Umbilical cord (tissue), 2 donors: Measurements from ENCODE around the gene IL22RA1. TPM values are rescaled to one million over a fixed set of nuclear protein-coding genes. Genes with fewer than 3 reads are reported as not detected.

Experiments
- DNase-seq: peaks from one replicate; pipeline ENCODE4 v3.0.0-alpha.2; 2015; ENCODE audit warnings: low spot score
- total RNA-seq: library from RNA; depleted of rRNA; stranded (reverse); fragments of >200 nt; gene quantifications from one replicate; pipeline ENCODE4 v1.2.3, GENCODE V29; 2014; ENCODE audit warnings: low replicate concordance; ENCODE audit not compliant: insufficient read depth

IL22RA1 gene
- total RNA-seq, 1 donor from 2014 or later: 3.1 TPM

DNA sequence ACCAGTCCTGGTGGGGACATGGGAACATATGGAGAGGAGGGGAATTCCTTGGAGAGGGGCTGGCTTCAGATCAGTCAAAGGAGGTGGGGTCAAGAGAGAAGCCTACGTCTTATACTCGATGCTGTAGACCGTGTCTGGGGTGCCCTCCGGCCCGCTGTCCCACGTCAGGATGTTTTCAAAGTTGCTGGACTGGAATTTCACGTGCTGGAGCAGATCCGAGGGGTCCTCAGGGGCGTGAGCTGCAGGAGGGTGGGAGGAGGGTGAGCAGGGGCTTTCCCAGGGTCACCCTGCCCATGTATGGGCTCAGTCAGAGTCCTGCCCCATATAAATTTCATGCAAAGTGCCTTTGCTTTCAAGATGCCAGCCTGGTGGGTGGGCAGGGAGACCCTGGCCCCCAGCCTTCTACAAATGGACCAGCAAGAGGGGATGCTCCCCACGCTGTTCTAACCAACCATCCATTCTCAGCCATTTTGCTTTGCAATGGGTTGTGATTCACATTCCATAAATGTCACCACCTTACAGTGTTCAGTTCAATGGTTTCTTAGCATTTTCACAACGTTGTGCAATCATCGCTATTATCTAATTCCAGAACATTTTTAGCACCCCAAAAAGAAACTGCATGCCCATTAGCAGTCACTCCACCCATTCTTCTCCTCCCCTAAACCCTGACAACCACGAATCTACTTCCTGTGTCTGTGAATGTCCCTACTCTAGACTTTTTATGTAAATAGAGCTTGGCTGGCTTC lies 4.3 kb downstream of the IL22RA1 start:
- no peak for DNase-seq

DNA sequence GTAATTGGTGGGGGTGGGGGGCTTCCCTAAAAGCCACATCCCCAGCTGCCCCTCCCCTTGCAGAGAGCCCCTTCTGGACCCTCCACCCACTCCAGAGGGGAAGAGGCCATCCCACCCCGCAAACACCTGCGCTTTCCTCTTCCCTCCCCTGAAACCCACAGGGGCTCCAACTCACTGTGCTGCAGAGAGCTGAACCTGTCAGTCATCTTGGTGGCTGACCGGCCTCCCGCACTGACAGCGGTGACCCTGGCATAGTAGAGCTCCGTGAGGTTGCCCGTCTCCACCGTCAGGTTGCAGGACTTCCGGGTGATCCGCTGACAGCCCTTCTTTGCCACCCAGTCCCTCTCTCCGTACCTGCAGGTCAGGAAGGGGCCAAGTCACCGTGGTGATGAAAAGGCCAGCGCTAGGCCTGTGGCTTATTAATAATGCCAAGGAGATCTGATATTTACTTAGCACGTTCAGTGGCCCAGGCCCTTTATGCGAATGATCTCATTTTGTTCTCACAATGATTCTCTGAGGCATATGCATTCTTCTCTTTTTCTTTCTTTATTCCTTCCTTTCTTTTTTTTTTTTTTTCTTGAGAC lies 5.9 kb downstream of the IL22RA1 start:
- no peak for DNase-seq

DNA sequence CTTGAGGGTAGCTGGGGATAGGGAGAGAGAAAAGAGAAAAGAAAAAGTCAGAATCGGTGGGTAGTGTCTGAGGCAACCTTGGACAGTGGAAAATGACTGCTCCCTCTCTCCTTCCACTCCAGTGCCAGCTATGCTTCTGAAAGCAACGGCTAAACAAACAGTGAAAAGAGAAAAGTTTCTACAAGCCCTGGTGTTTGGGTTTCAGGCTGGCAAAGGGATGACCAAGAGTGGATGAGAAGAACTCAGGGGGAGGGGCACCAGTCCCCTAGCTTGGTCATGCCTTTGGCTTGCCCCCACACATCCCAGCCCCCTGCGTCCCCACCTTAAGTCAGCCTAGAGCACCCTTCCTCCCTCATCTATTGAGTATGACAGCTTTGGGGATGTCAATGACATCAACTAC lies 8.6 kb downstream of the IL22RA1 start:
- DNase-seq: no peak

- no peak for DNase-seq
Measured at GRCh38 chr1:24133819-24134218, 9.1 kb downstream of the IL22RA1 start.

- DNase-seq: no peak
Measured at GRCh38 chr1:24130385-24130784, 12.6 kb downstream of the IL22RA1 start.

DNA sequence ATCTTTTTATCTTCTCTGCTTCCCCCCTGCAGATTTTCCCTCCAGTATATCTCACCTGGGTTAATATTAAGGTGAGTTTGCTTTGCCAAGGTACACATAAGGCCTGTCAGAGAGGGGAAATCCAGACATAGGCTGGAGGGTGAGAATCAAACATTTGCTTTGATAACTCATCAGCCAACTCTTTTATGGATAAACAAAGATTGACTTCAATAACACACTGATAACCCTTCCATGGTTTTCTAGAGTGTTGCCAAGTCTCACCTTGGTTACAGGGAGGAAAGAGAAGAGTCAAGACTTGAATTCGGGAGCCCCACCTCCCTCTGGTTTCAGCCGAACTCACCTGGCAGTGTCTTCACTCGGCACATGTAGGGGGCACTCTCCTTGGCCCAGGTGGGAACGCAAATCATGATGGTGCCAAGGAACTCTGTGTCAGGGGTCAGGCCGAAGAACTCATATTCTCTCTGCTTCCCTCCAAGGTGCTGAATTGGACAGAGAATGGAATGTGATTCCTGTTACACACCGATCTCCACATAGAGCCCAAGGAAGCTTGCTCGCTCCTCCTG lies 15.1 kb downstream of the IL22RA1 start:
- DNase-seq: no peak

GRCh38 chr1:24127134-24127800 lies 15.7 kb downstream of the IL22RA1 start:
- no peak for DNase-seq

- no peak for DNase-seq
Measured at GRCh38 chr1:24126672-24127023, 16.3 kb downstream of the IL22RA1 start.

- DNase-seq: no peak
Measured at GRCh38 chr1:24126018-24126671, 16.8 kb downstream of the IL22RA1 start.

GRCh38 chr1:24125456-24125855 lies 17.5 kb downstream of the IL22RA1 start:
- DNase-seq: no peak

DNA sequence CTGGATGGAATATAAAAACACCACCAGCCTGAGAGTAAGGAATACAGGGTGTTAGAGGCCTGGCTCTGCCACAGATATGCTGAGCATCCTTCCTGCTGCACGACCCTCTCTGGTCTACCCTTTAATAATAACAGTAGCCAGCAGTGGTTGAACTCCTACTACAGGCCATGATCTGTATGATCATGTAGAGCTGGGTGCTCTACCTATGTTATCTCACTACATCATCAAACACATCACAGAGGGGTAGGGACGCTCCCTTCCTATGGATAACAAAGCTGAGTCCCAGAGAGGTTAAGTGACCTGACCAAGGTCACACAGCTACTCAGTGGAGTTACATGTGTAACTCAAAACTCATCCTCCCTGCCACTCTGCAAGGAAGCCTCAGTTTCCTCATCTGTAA lies 18.0 kb downstream of the IL22RA1 start:
- no peak for DNase-seq

DNA sequence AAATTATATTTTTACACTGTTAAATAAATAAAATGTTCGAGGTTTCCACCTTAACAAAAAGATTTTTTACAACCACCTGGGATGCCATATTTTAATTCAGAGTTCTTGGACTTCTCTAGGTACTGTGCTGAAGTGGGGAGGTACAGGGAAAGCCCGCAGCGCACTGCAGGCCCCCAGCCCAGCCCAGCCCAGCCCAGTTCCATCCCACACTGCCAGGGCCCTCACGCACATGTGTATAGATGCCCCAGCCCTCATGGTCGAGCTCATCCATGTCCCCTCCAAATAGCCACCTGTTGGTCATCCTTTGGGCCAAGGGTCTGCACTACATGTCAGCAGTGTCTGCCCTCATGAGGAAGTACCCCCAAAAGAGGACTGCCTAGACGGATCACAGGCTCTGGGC lies 19.3 kb downstream of the IL22RA1 start:
- DNase-seq: no peak

GRCh38 chr1:24122776-24123175 lies 20.2 kb downstream of the IL22RA1 start:
- no peak for DNase-seq

- no peak for DNase-seq
Measured at GRCh38 chr1:24121406-24121805, 21.5 kb downstream of the IL22RA1 start.

DNA sequence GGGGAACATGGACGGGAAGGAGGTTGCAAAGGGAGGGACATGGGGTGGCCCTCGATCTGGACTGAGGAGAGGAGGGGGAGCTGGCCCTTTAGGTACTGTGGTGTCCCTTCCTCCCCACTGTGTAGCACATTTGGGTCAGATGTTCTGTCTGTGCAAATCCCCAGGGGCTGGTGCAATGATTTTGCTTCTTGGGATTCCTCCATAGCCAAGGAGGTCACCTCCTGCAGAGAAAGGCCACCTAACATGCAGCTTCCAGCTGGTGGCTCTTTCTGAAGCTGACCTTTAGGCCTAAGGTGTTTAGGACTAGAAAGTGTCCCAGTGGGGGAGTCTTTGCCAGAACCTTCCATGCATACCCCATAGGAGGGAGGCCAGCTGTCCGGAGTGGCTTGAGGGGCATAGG lies 22.0 kb downstream of the IL22RA1 start:
- no peak for DNase-seq

GRCh38 chr1:24119859-24120756 lies 22.8 kb downstream of the IL22RA1 start:
- DNase-seq: peak; percentile 77

- no peak for DNase-seq
Measured at GRCh38 chr1:24119489-24119858, 23.5 kb downstream of the IL22RA1 start.

- DNase-seq: no peak
Measured at GRCh38 chr1:24118410-24119242, 24.3 kb downstream of the IL22RA1 start.

- DNase-seq: peak; percentile 26
Measured at GRCh38 chr1:24117722-24118409, 25.1 kb downstream of the IL22RA1 start.

- DNase-seq: no peak
Measured at GRCh38 chr1:24117132-24117531, 25.8 kb downstream of the IL22RA1 start.
